ENCODE measurements around the gene PDE8B. TPM values are rescaled to one million over a fixed set of nuclear protein-coding genes. Genes with fewer than 3 reads are reported as not detected.

The PDE8B gene
- total RNA-seq, 1 donor from 2014 or later = 5.9 TPM

- H3K27me3 ChIP-seq (ENCODE audit: low read depth) = peaks cover 80% of the 10 kb centered on the region
- no peaks in the 10 kb centered on the region for H3K36me3 ChIP-seq
- intact Hi-C loops (cut with micrococcal nuclease) = no loop called here
- no peak for TF ChIP-seq CTCF (IDR thresholded peaks at IDR 0.05; ENCODE audit: borderline replicate concordance)
- no peak overlapping the region for H3K27ac ChIP-seq (replicated peaks)
- no peaks in the 10 kb centered on the region for H3K9me3 ChIP-seq (replicated peaks)
- no peak for DNase-seq
- H3K4me3 ChIP-seq = no peak overlapping the region
- H3K4me1 ChIP-seq = peaks cover 12% of the 10 kb centered on the region
Measured at GRCh38 chr5:77213601-77214000, 3.1 kb downstream of the PDE8B start.

DNA sequence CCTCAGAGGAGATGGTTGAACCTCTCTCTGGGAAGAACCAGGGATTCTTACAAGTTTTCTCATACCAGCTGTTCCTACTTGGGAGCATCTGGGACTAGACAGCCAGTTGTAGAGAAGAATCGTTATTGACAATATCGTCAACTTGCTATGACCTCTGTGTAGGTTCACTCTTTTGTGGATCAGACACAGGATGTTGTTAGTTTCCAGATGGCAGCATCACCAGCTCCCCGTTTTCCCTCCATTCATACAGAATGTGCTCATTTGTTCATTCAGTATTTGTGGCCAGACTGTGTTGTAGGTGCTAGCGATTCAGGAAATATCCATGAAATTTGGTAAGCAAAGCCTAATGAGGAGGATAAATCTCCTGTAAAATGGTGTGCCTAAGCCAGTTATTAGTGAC is 3.7 kb downstream of the PDE8B start:
- Histone ChIP-seq H3K27ac (replicated peaks) (no peak overlapping the region), H3K9me3 (replicated peaks) (no peaks in the 10 kb centered on the region), H3K36me3 (no peaks in the 10 kb centered on the region), H3K4me3 (no peak overlapping the region), H3K4me1 (peaks cover 12% of the 10 kb centered on the region), H3K27me3 (ENCODE audit: low read depth) (peaks cover 80% of the 10 kb centered on the region)
- no peak for TF ChIP-seq CTCF (IDR thresholded peaks at IDR 0.05; ENCODE audit: borderline replicate concordance)
- no peak for DNase-seq
- intact Hi-C loops (cut with micrococcal nuclease) = no loop called here

DNA sequence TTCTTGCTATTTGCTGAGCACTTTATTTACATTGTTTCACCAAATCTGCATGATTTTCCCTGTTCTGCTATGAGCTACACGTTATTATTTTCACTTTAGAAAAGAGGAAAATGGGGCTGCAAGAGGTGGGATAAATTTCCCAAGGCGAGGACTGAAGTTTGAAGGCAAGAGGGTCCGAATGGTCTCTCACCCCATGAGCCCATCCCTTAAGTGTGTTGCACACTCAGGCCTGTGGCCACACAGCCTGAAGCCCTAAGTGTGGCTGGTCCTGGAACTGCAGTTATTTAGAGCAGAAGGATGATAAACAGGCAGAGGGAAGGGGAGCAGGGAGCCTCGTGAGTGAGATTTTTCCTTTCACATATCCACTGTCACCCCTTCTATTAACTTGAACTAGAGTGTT is 7.8 kb downstream of the PDE8B start:
- no peak overlapping the region for H3K27ac ChIP-seq (replicated peaks)
- H3K4me3 ChIP-seq = no peak overlapping the region
- no peaks in the 10 kb centered on the region for H3K9me3 ChIP-seq (replicated peaks)
- no peaks in the 10 kb centered on the region for H3K36me3 ChIP-seq
- intact Hi-C loops (cut with micrococcal nuclease) = no loop called here
- no peaks in the 10 kb centered on the region for H3K4me1 ChIP-seq
- no peak for TF ChIP-seq CTCF (IDR thresholded peaks at IDR 0.05; ENCODE audit: borderline replicate concordance)
- DNase-seq = no peak
- H3K27me3 ChIP-seq (ENCODE audit: low read depth) = peaks cover 41% of the 10 kb centered on the region

- no peaks in the 10 kb centered on the region for H3K4me1 ChIP-seq
- H3K36me3 ChIP-seq = no peaks in the 10 kb centered on the region
- H3K4me3 ChIP-seq = no peak overlapping the region
- H3K27me3 ChIP-seq (ENCODE audit: low read depth) = peaks cover 12% of the 10 kb centered on the region
- TF ChIP-seq CTCF (IDR thresholded peaks at IDR 0.05; ENCODE audit: borderline replicate concordance) = no peak
- intact Hi-C loops (cut with micrococcal nuclease) = no loop called here
- no peak for DNase-seq
- no peaks in the 10 kb centered on the region for H3K9me3 ChIP-seq (replicated peaks)
- H3K27ac ChIP-seq (replicated peaks) = no peak overlapping the region
Measured at GRCh38 chr5:77221115-77221514, 10.6 kb downstream of the PDE8B start.

GRCh38 chr5:77222722-77223121 is 12.2 kb downstream of the PDE8B start:
- H3K27me3 ChIP-seq (ENCODE audit: low read depth) = peaks cover 9% of the 10 kb centered on the region
- H3K4me3 ChIP-seq = no peak overlapping the region
- no peak for DNase-seq
- no peak overlapping the region for H3K27ac ChIP-seq (replicated peaks)
- intact Hi-C loops (cut with micrococcal nuclease) = no loop called here
- H3K4me1 ChIP-seq = no peaks in the 10 kb centered on the region
- H3K9me3 ChIP-seq (replicated peaks) = no peaks in the 10 kb centered on the region
- no peaks in the 10 kb centered on the region for H3K36me3 ChIP-seq
- no peak for TF ChIP-seq CTCF (IDR thresholded peaks at IDR 0.05; ENCODE audit: borderline replicate concordance)

- Histone ChIP-seq H3K27me3 (ENCODE audit: low read depth) (peaks cover 7% of the 10 kb centered on the region), H3K36me3 (no peaks in the 10 kb centered on the region), H3K4me3 (no peak overlapping the region), H3K9me3 (replicated peaks) (no peaks in the 10 kb centered on the region), H3K4me1 (no peaks in the 10 kb centered on the region), H3K27ac (replicated peaks) (no peak overlapping the region)
- intact Hi-C loops (cut with micrococcal nuclease) = no loop called here
- TF ChIP-seq CTCF (IDR thresholded peaks at IDR 0.05; ENCODE audit: borderline replicate concordance) = no peak
- no peak for DNase-seq
Measured at GRCh38 chr5:77223653-77224052, 13.2 kb downstream of the PDE8B start.
